ENCODE measurements around the gene COPS2.

The COPS2 gene

GRCh38 chr15:49163678-49164077 is 8.3 kb upstream of the COPS2 start:
- Histone ChIP-seq H3K9me3 (no peaks in the 10 kb centered on the region), H3K27me3 (no peaks in the 10 kb centered on the region), H3K9ac (no peak overlapping the region), H3K4me3 (no peak overlapping the region), H3K27ac (no peak overlapping the region), H4K20me1 (no peaks in the 10 kb centered on the region), H3K4me1 (no peaks in the 10 kb centered on the region), H3K36me3 (0 out of 2 replicates have a peak, but pooled peaks cover 6% of the 10 kb centered on the region), H3K4me2 (no peak overlapping the region)
- TF ChIP-seq Cebpa-rat (IDR thresholded peaks at IDR 0.05), result no peak

GRCh38 chr15:49155834-49156627 is 632 bp upstream of the COPS2 start:
- Histone ChIP-seq H3K4me3 (peak overlapping the region; percentile 97), H3K27ac (no peak overlapping the region), H3K9ac (peak overlapping the region; percentile 98), H4K20me1 (peaks cover 43% of the 10 kb centered on the region), H3K27me3 (no peaks in the 10 kb centered on the region), H3K9me3 (no peaks in the 10 kb centered on the region), H3K4me1 (peaks cover 40% of the 10 kb centered on the region), H3K36me3 (peaks cover 2% of the 10 kb centered on the region; the same call in 1 of the 2 replicates), H3K4me2 (peak overlapping the region; percentile 86)
- no peak for TF ChIP-seq Cebpa-rat (IDR thresholded peaks at IDR 0.05)

- no peaks in the 10 kb centered on the region for H3K9me3 ChIP-seq
- peak overlapping the region; percentile 97 for H3K4me3 ChIP-seq
- peaks cover 11% of the 10 kb centered on the region; the same call in 1 of the 2 replicates for H3K36me3 ChIP-seq
- H3K27ac ChIP-seq, result peak overlapping the region; percentile 94
- TF ChIP-seq Cebpa-rat (IDR thresholded peaks at IDR 0.05), result no peak
- peak overlapping the region; percentile 98 for H3K9ac ChIP-seq
- no peaks in the 10 kb centered on the region for H3K27me3 ChIP-seq
- H3K4me2 ChIP-seq, result peak overlapping the region; percentile 73
- H4K20me1 ChIP-seq, result peaks cover 55% of the 10 kb centered on the region
- peaks cover 40% of the 10 kb centered on the region for H3K4me1 ChIP-seq
These were observed 645 bp downstream of the COPS2 start for GRCh38 chr15:49154799-49155109.

GRCh38 chr15:49154359-49154758 is 1.0 kb downstream of the COPS2 start:
- Histone ChIP-seq H3K4me2 (peak overlapping the region; percentile 73), H4K20me1 (peaks cover 59% of the 10 kb centered on the region), H3K27me3 (no peaks in the 10 kb centered on the region), H3K36me3 (peaks cover 15% of the 10 kb centered on the region; the same call in 1 of the 2 replicates), H3K4me1 (peaks cover 40% of the 10 kb centered on the region), H3K27ac (peak overlapping the region; percentile 94), H3K9ac (peak overlapping the region; percentile 98), H3K9me3 (no peaks in the 10 kb centered on the region), H3K4me3 (peak overlapping the region; percentile 97)
- no peak for TF ChIP-seq Cebpa-rat (IDR thresholded peaks at IDR 0.05)

GRCh38 chr15:49152552-49153312 is 2.7 kb downstream of the COPS2 start:
- Histone ChIP-seq H3K9me3 (no peaks in the 10 kb centered on the region), H3K9ac (no peak overlapping the region), H3K4me1 (peaks cover 47% of the 10 kb centered on the region), H3K27ac (no peak overlapping the region), H3K27me3 (no peaks in the 10 kb centered on the region), H3K4me3 (no peak overlapping the region), H3K4me2 (no peak overlapping the region), H3K36me3 (peaks cover 19% of the 10 kb centered on the region; the same call in 1 of the 2 replicates), H4K20me1 (peaks cover 76% of the 10 kb centered on the region)
- TF ChIP-seq Cebpa-rat (IDR thresholded peaks at IDR 0.05), result no peak

- Histone ChIP-seq H4K20me1 (peaks cover 85% of the 10 kb centered on the region), H3K27ac (no peak overlapping the region), H3K4me2 (no peak overlapping the region), H3K4me1 (peaks cover 47% of the 10 kb centered on the region), H3K9me3 (no peaks in the 10 kb centered on the region), H3K36me3 (peaks cover 19% of the 10 kb centered on the region; the same call in 1 of the 2 replicates), H3K4me3 (no peak overlapping the region), H3K9ac (no peak overlapping the region), H3K27me3 (no peaks in the 10 kb centered on the region)
- no peak for TF ChIP-seq Cebpa-rat (IDR thresholded peaks at IDR 0.05)
These were observed 3.6 kb downstream of the COPS2 start for GRCh38 chr15:49151831-49152230.

- no peak overlapping the region for H3K4me2 ChIP-seq
- no peak for TF ChIP-seq Cebpa-rat (IDR thresholded peaks at IDR 0.05)
- H3K36me3 ChIP-seq, result peaks cover 32% of the 10 kb centered on the region
- H3K9ac ChIP-seq, result no peak overlapping the region
- peaks cover 99% of the 10 kb centered on the region for H4K20me1 ChIP-seq
- no peak overlapping the region for H3K4me3 ChIP-seq
- H3K27ac ChIP-seq, result no peak overlapping the region
- no peaks in the 10 kb centered on the region for H3K27me3 ChIP-seq
- no peaks in the 10 kb centered on the region for H3K9me3 ChIP-seq
- H3K4me1 ChIP-seq, result peaks cover 39% of the 10 kb centered on the region
These were observed 6.7 kb downstream of the COPS2 start for GRCh38 chr15:49148727-49149126.

GRCh38 chr15:49148298-49148697 is 7.1 kb downstream of the COPS2 start:
- peaks cover 99% of the 10 kb centered on the region for H4K20me1 ChIP-seq
- no peak overlapping the region for H3K4me2 ChIP-seq
- H3K4me1 ChIP-seq, result peaks cover 35% of the 10 kb centered on the region
- H3K9ac ChIP-seq, result no peak overlapping the region
- H3K27me3 ChIP-seq, result no peaks in the 10 kb centered on the region
- H3K36me3 ChIP-seq, result peaks cover 36% of the 10 kb centered on the region
- no peaks in the 10 kb centered on the region for H3K9me3 ChIP-seq
- H3K27ac ChIP-seq, result no peak overlapping the region
- TF ChIP-seq Cebpa-rat (IDR thresholded peaks at IDR 0.05), result no peak
- no peak overlapping the region for H3K4me3 ChIP-seq

GRCh38 chr15:49145651-49146609 is 9.5 kb downstream of the COPS2 start:
- peaks cover 98% of the 10 kb centered on the region for H4K20me1 ChIP-seq

More at GRCh38 chr15:49145651-49146609, 9.5 kb downstream of the COPS2 start:
- Histone ChIP-seq H3K4me1 (peaks cover 24% of the 10 kb centered on the region), H3K9me3 (no peaks in the 10 kb centered on the region), H3K9ac (no peak overlapping the region), H3K27ac (no peak overlapping the region), H3K36me3 (peaks cover 56% of the 10 kb centered on the region), H3K4me3 (no peak overlapping the region), H3K27me3 (no peaks in the 10 kb centered on the region), H3K4me2 (peak overlapping the region; percentile 8; the same call in 1 of the 2 replicates)
- TF ChIP-seq Cebpa-rat (IDR thresholded peaks at IDR 0.05), result no peak

All from BLaER1 (cell line).